ENCODE results near the gene TMEM60. TPM values are rescaled to one million over a fixed set of nuclear protein-coding genes. Genes with fewer than 3 reads are reported as not detected.

Gene TMEM60
- total RNA-seq, 2 donors from 2014 or later, result 6.6 to 13.8 TPM

- Histone ChIP-seq H3K36me3 (no peaks in the 10 kb centered on the region), H3K27ac (no peak overlapping the region), H3K4me3 (no peak overlapping the region), H3K4me1 (peaks cover 0 to 3% of the 10 kb centered on the region in 2 donors), H3K27me3 (no peaks in the 10 kb centered on the region), H3K9me3 (peaks cover 3 to 15% of the 10 kb centered on the region in 2 donors)
- DNase-seq (ENCODE audit: low spot score), result no peak
- no peak for TF ChIP-seq CTCF (IDR thresholded peaks at IDR 0.05)
Measured at GRCh38 chr7:77811516-77812289, 13.5 kb upstream of the TMEM60 start.

DNA sequence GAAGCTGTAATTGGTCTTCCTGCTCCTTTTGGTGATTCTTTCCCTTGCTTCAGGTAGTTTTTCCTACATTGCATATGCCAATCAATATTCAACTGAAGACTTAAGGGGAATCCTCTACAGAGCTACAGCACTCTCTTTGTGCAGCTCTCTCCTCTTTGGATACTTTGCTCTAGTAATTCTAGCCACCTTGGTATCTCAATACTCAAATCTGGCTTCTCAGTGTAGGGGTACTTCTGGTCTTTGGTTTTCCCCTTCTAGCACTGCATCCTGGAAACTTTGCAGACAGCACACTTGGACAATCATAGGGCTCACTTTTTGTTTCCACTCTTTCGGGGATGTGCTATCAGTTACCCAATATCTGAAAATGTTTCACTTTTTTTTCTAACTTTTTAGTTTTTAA is 10.3 kb upstream of the TMEM60 start:
- Histone ChIP-seq H3K27me3 (no peaks in the 10 kb centered on the region), H3K36me3 (no peaks in the 10 kb centered on the region), H3K4me1 (peaks cover 0 to 3% of the 10 kb centered on the region in 2 donors), H3K9me3 (peaks cover 3 to 27% of the 10 kb centered on the region in 2 donors), H3K27ac (no peak overlapping the region), H3K4me3 (no peak overlapping the region)
- TF ChIP-seq CTCF (IDR thresholded peaks at IDR 0.05), result no peak
- no peak for DNase-seq (ENCODE audit: low spot score)

DNA sequence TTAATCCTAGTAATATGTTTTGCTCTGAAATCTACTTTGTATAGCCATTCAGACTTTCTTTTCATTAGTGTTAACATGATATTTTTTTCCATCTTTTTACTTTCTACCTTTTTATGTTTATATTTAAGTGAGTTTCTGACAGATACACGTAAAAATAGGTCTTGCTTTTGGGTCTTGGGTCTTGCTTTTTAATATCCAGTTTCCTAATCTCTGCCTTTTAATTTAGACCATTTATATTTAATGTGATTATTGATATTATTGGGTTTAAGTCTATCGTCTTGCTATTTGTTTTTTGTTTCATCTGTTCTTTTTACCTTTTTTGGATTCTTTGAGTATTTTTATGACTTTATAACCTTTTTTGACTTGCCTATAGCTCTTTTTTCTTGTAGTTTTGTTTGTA is 8.2 kb upstream of the TMEM60 start:
- no peaks in the 10 kb centered on the region for H3K27me3 ChIP-seq
- H3K4me1 ChIP-seq, result no peaks in the 10 kb centered on the region
- H3K4me3 ChIP-seq, result no peak overlapping the region
- no peak overlapping the region for H3K27ac ChIP-seq
- H3K9me3 ChIP-seq, result peaks cover 3 to 27% of the 10 kb centered on the region in 2 donors
- TF ChIP-seq CTCF (IDR thresholded peaks at IDR 0.05), result no peak
- DNase-seq (ENCODE audit: low spot score), result no peak
- H3K36me3 ChIP-seq, result no peaks in the 10 kb centered on the region

DNA sequence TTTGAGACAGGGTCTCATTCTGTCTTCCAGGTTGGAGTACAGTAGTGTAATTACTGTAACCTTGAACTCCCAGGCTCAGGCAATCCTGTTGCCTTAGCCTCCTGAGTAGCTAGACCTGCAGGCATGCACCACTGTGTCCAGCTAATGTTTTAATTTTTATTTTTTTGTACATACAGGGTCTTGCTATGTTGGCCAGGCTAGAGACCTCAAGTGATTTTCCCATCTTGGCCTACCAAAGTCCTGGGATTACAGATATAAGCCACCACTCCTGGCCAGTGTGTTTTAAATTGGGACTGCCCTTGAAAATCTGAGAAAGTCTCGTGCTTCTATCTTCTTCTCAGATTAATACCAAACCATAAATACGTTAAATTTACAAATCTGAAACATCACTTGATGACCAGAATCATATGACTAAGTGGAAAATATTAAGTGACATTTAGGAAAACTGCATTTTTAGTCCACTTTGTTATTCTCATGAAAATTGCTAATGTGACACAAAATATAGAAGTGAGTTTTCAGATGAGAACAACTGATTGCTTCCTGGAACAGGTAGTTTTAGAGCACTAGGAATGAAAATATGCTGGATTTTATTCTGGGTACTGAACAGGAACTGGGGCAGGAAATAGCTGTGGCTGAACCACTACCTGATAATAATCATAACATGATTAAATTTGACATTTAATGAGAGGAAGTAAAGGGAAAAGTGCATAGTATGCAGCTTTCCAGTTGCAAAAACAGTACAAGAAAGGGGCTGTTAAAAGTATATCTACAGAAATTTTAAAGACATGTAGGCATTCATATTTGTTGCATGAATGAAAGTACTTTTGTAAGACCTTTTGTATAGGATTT is 4.5 kb upstream of the TMEM60 start:
- Histone ChIP-seq H3K9me3 (peaks cover 0 to 22% of the 10 kb centered on the region in 2 donors), H3K4me1 (peaks cover 0 to 9% of the 10 kb centered on the region in 2 donors), H3K27ac (no peak overlapping the region), H3K36me3 (no peaks in the 10 kb centered on the region), H3K27me3 (no peaks in the 10 kb centered on the region), H3K4me3 (no peak overlapping the region)
- DNase-seq (ENCODE audit: low spot score), result no peak
- TF ChIP-seq CTCF (IDR thresholded peaks at IDR 0.05), result no peak

DNA sequence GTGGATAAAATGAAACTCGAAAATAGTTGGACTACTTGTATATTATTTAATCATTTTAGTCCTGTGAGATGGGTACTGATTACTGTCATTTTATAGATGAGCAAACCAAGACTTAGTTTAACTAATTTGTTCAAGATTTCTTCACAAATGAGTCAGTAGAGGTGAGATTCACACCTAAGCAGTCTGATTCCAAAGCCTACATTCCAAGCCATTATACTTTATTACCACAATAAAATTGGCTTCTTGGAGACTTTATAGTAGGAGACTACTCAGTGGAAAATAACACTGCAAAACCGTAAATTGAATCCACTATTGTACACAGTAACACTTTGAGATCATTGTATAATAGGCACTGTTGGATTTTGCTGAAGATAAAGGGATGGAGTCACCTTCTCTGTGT is 2.5 kb upstream of the TMEM60 start:
- Histone ChIP-seq H3K4me1 (peaks cover 0 to 23% of the 10 kb centered on the region in 2 donors), H3K9me3 (peaks cover 0 to 2% of the 10 kb centered on the region in 2 donors), H3K27me3 (no peaks in the 10 kb centered on the region), H3K27ac (no peak overlapping the region), H3K4me3 (no peak overlapping the region), H3K36me3 (no peaks in the 10 kb centered on the region)
- DNase-seq (ENCODE audit: low spot score), result no peak
- no peak for TF ChIP-seq CTCF (IDR thresholded peaks at IDR 0.05)

Data from right atrium auricular region (tissue), 2 donors.